A673 (cell line): ENCODE data around the gene LINC01488. TPM values are rescaled to one million over a fixed set of nuclear protein-coding genes. Genes with fewer than 3 reads are reported as not detected.

Experiments
- BruUV-seq: library from RNA; stranded (reverse); fragments of 400-500 nt; replicated peaks from 2 replicates; lab custom pipeline; 2021; lab: Mats Ljungman, UMichigan
- CTCF ChIA-PET: fragments of 300-600 bp; sonication (Branson Sonifier 250); formaldehyde crosslinking; loops from one replicate; lab custom pipeline; 2022; ENCODE audit warnings: antibody characterized with exemption; lab: Charles Lee
- POLR2A ChIA-PET: fragments of 300-600 bp; sonication (Branson Sonifier 250); formaldehyde crosslinking; loops from one replicate; lab custom pipeline; 2022; ENCODE audit warnings: antibody characterized with exemption; ENCODE audit not compliant: low non-redundant PET; lab: Charles Lee
- DNase-seq: peaks from one replicate; pipeline ENCODE4 v3.0.0-alpha.2; 2015; ENCODE audit warnings: low spot score
- H3K27ac ChIP-seq: fragments of 200-600 bp; sonication (generic); 2 replicates; pipeline ENCODE4 v1.5.1; 2016; ENCODE audit warnings: mixed run types, low read depth, mild to moderate bottlenecking, mixed read lengths, antibody characterized with exemption, low read length; ENCODE audit not compliant: poor library complexity, severe bottlenecking
- H3K27me3 ChIP-seq: fragments of 200-600 bp; sonication (generic); replicated peaks from 2 replicates; pipeline ENCODE4 v1.6.1; 2017; ENCODE audit warnings: mixed run types, low read depth, mild to moderate bottlenecking, mixed read lengths, antibody characterized with exemption, low read length; ENCODE audit not compliant: insufficient read depth, poor library complexity
- H3K36me3 ChIP-seq: fragments of 200-600 bp; sonication (generic); 2 replicates; pipeline ENCODE4 v1.6.1; 2016; ENCODE audit warnings: mixed run types, mild to moderate bottlenecking, mixed read lengths, antibody characterized with exemption, low read length; ENCODE audit not compliant: insufficient read depth, poor library complexity, severe bottlenecking
- H3K4me1 ChIP-seq: fragments of 200-600 bp; sonication (generic); 2 replicates; pipeline ENCODE4 v1.6.1; 2017; ENCODE audit warnings: mixed run types, mild to moderate bottlenecking, mixed read lengths, antibody characterized with exemption, low read length; ENCODE audit not compliant: insufficient read depth, poor library complexity, severe bottlenecking
- H3K4me3 ChIP-seq: fragments of 200-600 bp; sonication (generic); 2 replicates; pipeline ENCODE4 v1.5.1; 2016; ENCODE audit warnings: low read depth, mixed run types, mild to moderate bottlenecking, mixed read lengths, low read length; ENCODE audit not compliant: poor library complexity, severe bottlenecking
- H3K9me3 ChIP-seq: fragments of 200-600 bp; sonication (generic); 2 replicates; pipeline ENCODE4 v1.6.1; 2016; ENCODE audit warnings: mixed run types, low read depth, mild to moderate bottlenecking, mixed read lengths, antibody characterized with exemption, low read length; ENCODE audit not compliant: poor library complexity, severe bottlenecking
- CTCF ChIP-seq: fragments of 300-800, 200-600 bp; sonication (generic); conservative IDR thresholded peaks from 2 replicates; pipeline ENCODE4 v1.5.1; 2017; ENCODE audit warnings: low read depth, mild to moderate bottlenecking, antibody characterized with exemption, low read length, moderate library complexity, mixed read lengths
- EZH2 ChIP-seq: fragments of 200-600 bp; sonication (generic); IDR thresholded peaks from 2 replicates; pipeline ENCODE4 v1.6.1; 2017; ENCODE audit warnings: borderline replicate concordance, low read depth, mild to moderate bottlenecking, mixed read lengths, antibody characterized with exemption, low read length; ENCODE audit not compliant: poor library complexity, severe bottlenecking
- intact Hi-C: fragments of 100-400 bp; cut with micrococcal nuclease; formaldehyde crosslinking; loops from one replicate; pipeline ENCODE4 v1.10.0; 2022; ENCODE audit not compliant: unreplicated experiment
- total RNA-seq: library from RNA; stranded (reverse); gene quantifications from 2 replicates; pipeline ENCODE4 v1.2.3, GENCODE V29; 2021

Gene LINC01488
- total RNA-seq, 1 experiment from 2014 or later: not detected

GRCh38 chr11:69493931-69494821 lies 12.7 kb downstream of the LINC01488 start:
- DNase-seq: no peak
- Histone ChIP-seq H3K27ac (no peak overlapping the region), H3K4me1 (no peaks in the 10 kb centered on the region), H3K36me3 (no peaks in the 10 kb centered on the region), H3K9me3 (no peaks in the 10 kb centered on the region), H3K27me3 (no peaks in the 10 kb centered on the region), H3K4me3 (no peak overlapping the region)
- POLR2A ChIA-PET: no interaction called here
- BruUV-seq: no TSS peak
- CTCF ChIA-PET: no interaction called here
- TF ChIP-seq CTCF (no peak), EZH2 (no peak)
- intact Hi-C loops: no loop called here

- Histone ChIP-seq H3K27me3 (no peaks in the 10 kb centered on the region), H3K4me1 (no peaks in the 10 kb centered on the region), H3K9me3 (no peaks in the 10 kb centered on the region), H3K4me3 (no peak overlapping the region), H3K36me3 (no peaks in the 10 kb centered on the region), H3K27ac (no peak overlapping the region)
- DNase-seq: no peak
- BruUV-seq: no TSS peak
- POLR2A ChIA-PET: no interaction called here
- TF ChIP-seq CTCF (no peak), EZH2 (no peak)
- CTCF ChIA-PET: no interaction called here
- intact Hi-C loops: no loop called here
Measured at GRCh38 chr11:69494851-69495250, 13.4 kb downstream of the LINC01488 start.

GRCh38 chr11:69495441-69496201 lies 14.2 kb downstream of the LINC01488 start:
- no peaks in the 10 kb centered on the region for H3K9me3 ChIP-seq
- ChIA-PET POLR2A (no interaction called here), CTCF (no interaction called here)
- DNase-seq: no peak
- intact Hi-C loops: no loop called here
- TF ChIP-seq CTCF (no peak), EZH2 (no peak)
- BruUV-seq: no TSS peak
- H3K36me3 ChIP-seq: no peaks in the 10 kb centered on the region
- no peak overlapping the region for H3K4me3 ChIP-seq
- H3K27ac ChIP-seq: no peak overlapping the region
- H3K27me3 ChIP-seq: no peaks in the 10 kb centered on the region
- H3K4me1 ChIP-seq: no peaks in the 10 kb centered on the region
